ENCODE results near the gene SPATC1L.
"Not testable (repeated sequence)": the region's sequence is repeated elsewhere in the genome, so short reads cannot be mapped to it uniquely, and the experiment has no call there.

Gene SPATC1L

GRCh38 chr21:46183337-46183909, 836 bp downstream of the SPATC1L start:
- DNase-seq (ENCODE audit: low read depth), result not testable (repeated sequence)

GRCh38 chr21:46182548-46183336, 1.5 kb downstream of the SPATC1L start:
- DNase-seq (ENCODE audit: low read depth), result peak; percentile 14

- DNase-seq (ENCODE audit: low read depth), result no peak
Observed at GRCh38 chr21:46181953-46182547, 2.2 kb downstream of the SPATC1L start.

- DNase-seq (ENCODE audit: low read depth), result no peak
Observed at GRCh38 chr21:46181436-46181835, 2.8 kb downstream of the SPATC1L start.

GRCh38 chr21:46180778-46181391, 3.4 kb downstream of the SPATC1L start:
- DNase-seq (ENCODE audit: low read depth), result no peak

GRCh38 chr21:46180079-46180722, 4.1 kb downstream of the SPATC1L start:
- DNase-seq (ENCODE audit: low read depth), result no peak

GRCh38 chr21:46179708-46180078, 4.6 kb downstream of the SPATC1L start:
- DNase-seq (ENCODE audit: low read depth), result no peak

- DNase-seq (ENCODE audit: low read depth), result no peak
Observed at GRCh38 chr21:46178961-46179360, 5.3 kb downstream of the SPATC1L start.

- peak; percentile 18 for DNase-seq (ENCODE audit: low read depth)
Observed at GRCh38 chr21:46176443-46177129, 7.7 kb downstream of the SPATC1L start.

GRCh38 chr21:46173573-46173972, 10.7 kb downstream of the SPATC1L start:
- DNase-seq (ENCODE audit: low read depth), result no peak

GRCh38 chr21:46172863-46173528, 11.3 kb downstream of the SPATC1L start:
- no peak for DNase-seq (ENCODE audit: low read depth)

GRCh38 chr21:46171996-46172862, 12.0 kb downstream of the SPATC1L start:
- DNase-seq (ENCODE audit: low read depth), result no peak

- no peak for DNase-seq (ENCODE audit: low read depth)
Observed at GRCh38 chr21:46171585-46171984, 12.7 kb downstream of the SPATC1L start.

GRCh38 chr21:46170436-46171193, 13.6 kb downstream of the SPATC1L start:
- DNase-seq (ENCODE audit: low read depth), result not testable (repeated sequence)

GRCh38 chr21:46168659-46169386, 15.4 kb downstream of the SPATC1L start:
- DNase-seq (ENCODE audit: low read depth), result no peak

GRCh38 chr21:46168238-46168637, 16.0 kb downstream of the SPATC1L start:
- no peak for DNase-seq (ENCODE audit: low read depth)

- no peak for DNase-seq (ENCODE audit: low read depth)
Observed at GRCh38 chr21:46165098-46165497, 19.2 kb downstream of the SPATC1L start.

GRCh38 chr21:46163380-46163779, 20.9 kb downstream of the SPATC1L start:
- no peak for DNase-seq (ENCODE audit: low read depth)

All from EH (cell line).